Measurements from ENCODE around the gene C2orf15.

C2orf15 gene

DNA sequence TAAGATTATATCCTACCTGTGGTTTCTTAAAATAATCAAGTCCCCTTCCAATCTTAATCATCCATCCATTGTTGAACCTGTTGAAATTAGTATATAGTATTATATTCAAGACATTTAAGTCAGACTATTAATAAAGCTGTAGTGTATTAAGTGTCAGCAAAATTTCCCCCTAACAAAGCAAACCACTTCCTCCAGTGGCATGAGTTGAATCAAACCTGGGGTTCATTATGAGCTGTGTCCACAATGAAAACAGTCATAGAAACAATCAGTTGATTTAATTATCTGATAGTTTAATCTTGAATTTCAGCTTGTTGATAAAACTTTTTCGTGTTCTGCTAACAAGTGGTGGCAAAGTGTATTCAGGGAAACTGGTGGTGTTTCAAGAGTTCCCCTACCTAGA lies 28.0 kb downstream of the C2orf15 start:
- H3K9me3 Mint-ChIP-seq: no peaks in the 10 kb centered on the region
- peaks cover 42% of the 10 kb centered on the region for H3K36me3 Mint-ChIP-seq (ENCODE audit: low read depth)
- no peak overlapping the region for H3K4me3 Mint-ChIP-seq
- H3K27ac Mint-ChIP-seq: no peak overlapping the region
- no peaks in the 10 kb centered on the region for H3K4me1 Mint-ChIP-seq
- TF ChIP-seq, protein P1, sequence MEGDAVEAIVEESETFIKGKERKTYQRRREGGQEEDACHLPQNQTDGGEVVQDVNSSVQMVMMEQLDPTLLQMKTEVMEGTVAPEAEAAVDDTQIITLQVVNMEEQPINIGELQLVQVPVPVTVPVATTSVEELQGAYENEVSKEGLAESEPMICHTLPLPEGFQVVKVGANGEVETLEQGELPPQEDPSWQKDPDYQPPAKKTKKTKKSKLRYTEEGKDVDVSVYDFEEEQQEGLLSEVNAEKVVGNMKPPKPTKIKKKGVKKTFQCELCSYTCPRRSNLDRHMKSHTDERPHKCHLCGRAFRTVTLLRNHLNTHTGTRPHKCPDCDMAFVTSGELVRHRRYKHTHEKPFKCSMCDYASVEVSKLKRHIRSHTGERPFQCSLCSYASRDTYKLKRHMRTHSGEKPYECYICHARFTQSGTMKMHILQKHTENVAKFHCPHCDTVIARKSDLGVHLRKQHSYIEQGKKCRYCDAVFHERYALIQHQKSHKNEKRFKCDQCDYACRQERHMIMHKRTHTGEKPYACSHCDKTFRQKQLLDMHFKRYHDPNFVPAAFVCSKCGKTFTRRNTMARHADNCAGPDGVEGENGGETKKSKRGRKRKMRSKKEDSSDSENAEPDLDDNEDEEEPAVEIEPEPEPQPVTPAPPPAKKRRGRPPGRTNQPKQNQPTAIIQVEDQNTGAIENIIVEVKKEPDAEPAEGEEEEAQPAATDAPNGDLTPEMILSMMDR (IDR thresholded peaks at IDR 0.05; ENCODE audit: unreplicated experiment in 3 of 3): no peak
- H3K27me3 Mint-ChIP-seq (ENCODE audit: low read depth): no peaks in the 10 kb centered on the region

DNA sequence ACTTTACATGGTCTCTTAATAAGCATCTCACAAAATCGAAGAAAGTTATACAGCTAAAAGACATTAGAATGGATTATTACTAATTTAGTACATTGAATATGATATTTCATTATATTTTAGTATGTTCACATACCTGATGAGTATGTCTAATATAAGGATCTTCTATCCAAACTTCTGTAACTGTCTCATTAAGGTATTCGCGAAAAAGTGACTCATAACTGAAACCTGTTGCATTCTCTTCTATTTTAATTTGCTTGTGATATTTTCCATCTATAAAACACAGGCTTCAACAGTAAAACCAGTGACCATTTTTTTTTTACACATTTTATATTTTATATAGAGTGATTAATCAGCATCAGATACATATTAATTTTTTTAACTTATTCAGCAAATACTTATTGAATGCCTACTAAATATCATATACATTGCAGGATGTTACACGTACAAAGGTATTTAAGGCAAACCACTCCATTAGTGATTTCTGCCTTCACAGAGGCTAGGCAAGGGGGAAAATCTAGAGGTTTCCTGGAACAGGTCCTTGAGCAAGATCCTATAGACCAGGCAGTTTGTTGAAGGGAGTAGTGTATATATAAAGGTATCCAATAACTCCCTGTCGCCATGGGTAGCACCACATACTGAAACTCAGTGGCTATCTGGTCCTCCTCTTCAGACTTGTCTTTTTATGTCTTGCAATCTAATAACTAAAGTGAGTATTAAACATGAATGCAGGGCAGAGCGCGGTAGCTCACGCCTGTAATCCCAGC lies 30.1 kb downstream of the C2orf15 start:
- H3K4me1 Mint-ChIP-seq: no peaks in the 10 kb centered on the region
- no peaks in the 10 kb centered on the region for H3K9me3 Mint-ChIP-seq
- H3K27me3 Mint-ChIP-seq (ENCODE audit: low read depth): no peaks in the 10 kb centered on the region
- TF ChIP-seq, protein P1 (IDR thresholded peaks at IDR 0.05; ENCODE audit: unreplicated experiment in 3 of 3): no peak
- H3K36me3 Mint-ChIP-seq (ENCODE audit: low read depth): peaks cover 34% of the 10 kb centered on the region
- H3K4me3 Mint-ChIP-seq: no peak overlapping the region
- H3K27ac Mint-ChIP-seq: no peak overlapping the region

DNA sequence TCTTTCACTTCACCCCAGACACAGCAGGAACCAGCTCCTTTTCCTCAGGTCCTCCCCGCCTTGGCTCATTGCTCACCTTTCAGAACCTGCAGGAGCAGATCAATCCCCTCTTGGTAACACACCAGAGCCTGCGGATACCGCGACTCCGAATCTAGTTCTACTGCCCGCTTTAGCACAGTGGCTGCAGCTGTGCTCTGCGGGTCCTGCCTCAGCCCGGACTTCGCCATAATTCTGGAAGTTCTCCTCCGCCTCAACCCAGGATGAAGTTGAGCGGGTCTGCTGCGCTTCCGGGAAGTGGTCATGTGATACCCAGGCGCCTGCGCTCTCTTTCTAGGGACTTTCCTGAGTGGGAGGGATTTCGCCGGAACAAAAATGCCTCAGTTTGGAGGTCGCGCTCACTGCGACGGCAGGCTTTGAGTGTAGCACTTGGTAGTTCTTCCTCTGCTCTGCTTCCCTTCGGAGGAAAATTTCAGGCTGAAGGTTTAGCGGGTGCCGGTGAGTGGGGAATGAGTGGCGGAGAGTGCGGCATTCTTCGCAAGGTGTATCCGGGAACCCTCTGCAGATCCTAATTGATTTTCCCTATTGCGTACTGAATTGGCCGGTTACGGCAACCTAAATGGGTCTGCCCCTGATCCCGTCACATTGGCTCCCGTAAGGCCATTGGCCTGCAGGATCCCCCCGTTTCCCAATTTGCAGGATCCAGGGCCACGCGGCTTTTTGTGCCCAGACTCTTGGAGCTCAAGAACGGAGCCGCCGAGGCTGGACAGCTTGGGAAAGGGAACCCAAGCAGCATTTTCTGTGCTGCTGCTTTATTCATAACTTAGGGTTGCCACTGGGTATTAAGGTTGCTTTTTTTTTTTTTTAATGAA lies 39.5 kb downstream of the C2orf15 start, which contains the start of the genes MITD1 and MRPL30:
MITD1 (minus strand) TSS at position 304 of the 869 bp plus-strand sequence; CDS start at position 227, 77 bp downstream.
MRPL30 (plus strand) TSS at position 430 of the 869 bp plus-strand sequence. CDS start 5,020 bp downstream, outside the sequence.
- H3K27me3 Mint-ChIP-seq (ENCODE audit: low read depth): no peaks in the 10 kb centered on the region
- peak within 1 kb of the TSS; percentile 98 to 100 (median 100) for H3K4me3 Mint-ChIP-seq
- peaks cover 8% of the 10 kb centered on the region for H3K36me3 Mint-ChIP-seq (ENCODE audit: low read depth)
- peaks cover 21% of the 10 kb centered on the region for H3K4me1 Mint-ChIP-seq
- H3K27ac Mint-ChIP-seq: peak within 1 kb of the TSS; percentile 82 to 97 (median 91)
- TF ChIP-seq, protein P1 (IDR thresholded peaks at IDR 0.05; ENCODE audit: unreplicated experiment in 3 of 3): no peak
- H3K9me3 Mint-ChIP-seq: no peaks in the 10 kb centered on the region

DNA sequence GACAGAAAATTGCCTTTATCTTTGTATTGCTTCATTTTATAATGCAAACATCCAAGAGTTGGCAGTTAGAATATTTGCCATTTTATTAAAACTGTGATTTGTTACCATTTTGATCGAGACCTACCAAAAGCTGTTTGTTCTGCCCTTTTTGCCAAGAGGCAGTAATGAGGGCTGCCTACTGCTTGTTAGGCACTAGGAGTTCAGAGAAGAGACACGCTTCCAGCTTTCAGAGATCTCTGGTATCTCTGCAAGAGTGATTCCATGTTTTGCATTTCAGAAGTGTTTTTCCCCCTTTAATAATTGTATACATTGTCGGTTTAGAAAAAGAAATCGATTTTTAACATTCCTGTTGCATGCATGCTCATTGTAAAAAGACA lies 40.1 kb downstream of the C2orf15 start:
- Mint-ChIP-seq H3K4me1 (peaks cover 21% of the 10 kb centered on the region), H3K9me3 (no peaks in the 10 kb centered on the region), H3K27ac (peak overlapping the region; percentile 82 to 97 (median 91)), H3K27me3 (ENCODE audit: low read depth) (no peaks in the 10 kb centered on the region), H3K36me3 (ENCODE audit: low read depth) (peaks cover 10% of the 10 kb centered on the region), H3K4me3 (peak overlapping the region; percentile 98 to 100 (median 100))
- TF ChIP-seq, protein P1 (IDR thresholded peaks at IDR 0.05; ENCODE audit: unreplicated experiment in 3 of 3): no peak

DNA sequence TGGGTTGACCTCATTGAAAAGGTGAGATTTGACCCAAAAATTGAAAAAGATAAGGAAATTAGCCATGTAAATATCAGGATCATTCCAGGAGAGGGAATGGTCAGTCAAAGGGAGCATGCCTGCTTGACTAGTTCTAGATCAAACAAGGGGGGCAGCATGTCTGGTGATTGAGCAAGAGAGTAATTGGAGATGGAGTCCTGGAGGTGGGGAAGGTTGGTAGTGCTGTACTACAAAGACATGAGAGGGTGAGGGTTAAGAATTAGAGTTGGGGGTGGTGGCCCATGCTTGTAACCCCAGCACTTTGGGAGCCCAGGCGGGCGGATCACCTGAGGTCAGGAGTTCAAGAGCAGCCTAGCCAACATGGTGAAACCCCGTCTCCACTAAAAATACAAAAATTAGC lies 41.5 kb downstream of the C2orf15 start:
- Mint-ChIP-seq H3K27ac (no peak overlapping the region), H3K36me3 (ENCODE audit: low read depth) (peaks cover 11% of the 10 kb centered on the region), H3K27me3 (ENCODE audit: low read depth) (no peaks in the 10 kb centered on the region), H3K9me3 (no peaks in the 10 kb centered on the region), H3K4me1 (peaks cover 21% of the 10 kb centered on the region), H3K4me3 (peak overlapping the region; percentile 61 to 100 (median 64))
- TF ChIP-seq, protein P1 (IDR thresholded peaks at IDR 0.05; ENCODE audit: unreplicated experiment in 3 of 3): no peak
